ENCODE results near the gene MED22. TPM values are rescaled to one million over a fixed set of nuclear protein-coding genes. Genes with fewer than 3 reads are reported as not detected.
"Not testable (repeated sequence)": the region's sequence is repeated elsewhere in the genome, so short reads cannot be mapped to it uniquely, and the experiment has no call there.

MED22 gene
- polyA plus RNA-seq (2013): 19.8 TPM

DNA sequence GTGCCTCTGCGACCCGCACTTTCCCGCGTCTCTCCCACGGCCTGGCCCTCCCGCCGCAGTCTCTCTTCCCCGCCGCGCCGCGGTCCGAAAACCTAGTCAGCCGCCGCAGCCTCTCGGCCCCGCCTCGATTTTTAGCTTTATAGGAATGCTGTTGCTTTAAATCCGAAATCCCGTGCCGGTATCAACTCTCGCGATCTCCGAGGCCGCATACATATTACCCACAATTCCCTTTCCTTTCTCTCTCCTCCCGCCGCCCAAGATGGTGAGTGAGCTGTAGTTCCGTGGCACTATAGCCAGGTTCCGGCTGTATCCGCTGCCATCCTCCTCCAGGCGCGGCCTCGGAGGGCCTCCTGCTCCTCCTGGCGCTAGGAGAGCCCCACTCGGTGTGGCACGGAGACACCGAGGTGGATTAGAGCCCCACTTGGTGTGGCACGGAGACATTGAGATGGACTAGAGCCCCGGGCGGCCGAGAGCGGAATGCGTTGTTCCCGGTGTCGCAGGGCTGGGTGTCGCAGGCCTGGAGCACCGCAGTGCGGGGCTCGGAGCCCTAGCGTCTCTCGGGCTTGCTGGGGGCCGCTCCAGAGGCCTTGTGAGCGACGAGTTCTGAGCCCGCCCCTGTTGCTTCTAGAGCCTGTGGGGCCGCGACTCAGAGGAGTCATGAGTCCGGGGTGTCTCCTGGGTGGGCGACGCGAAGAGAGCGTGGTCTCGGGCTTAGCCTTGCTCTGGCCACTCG lies at the start of gene MED22, which contains the start of gene RPL7A:
TSS of gene MED22 (minus strand) at position 147 of the 733 bp plus-strand sequence. CDS start 1,469 bp downstream, outside the sequence.
TSS of gene RPL7A (plus strand) at position 234 of the 733 bp plus-strand sequence. CDS start at position 260, 26 bp downstream.
- DNase-seq: peak; percentile 96 to 98 (median 97)
- Histone ChIP-seq H3K9me3 (ENCODE audit: control extremely low read depth in 1 of 5, control insufficient read depth in 4 of 5, insufficient read depth in 2 of 5, low read depth in 1 of 5, low read length in 4 of 5) (no peaks in the 10 kb centered on the region), H3K36me3 (ENCODE audit: control insufficient read depth in 4 of 4, insufficient read depth in 4 of 4, low read length in 3 of 4) (peaks cover 25 to 75% (median 59%) of the 10 kb centered on the region in 4 experiments), H3K27me3 (replicated peaks in 2 of 5; ENCODE audit: control insufficient read depth in 4 of 5, insufficient read depth in 5 of 5, low read length in 4 of 5) (no peaks in the 10 kb centered on the region), H3K27ac (ENCODE audit: insufficient read depth in 1 of 2, low read depth in 1 of 2, low read length in 2 of 2, poor library complexity in 1 of 2, severe bottlenecking in 2 of 2) (peak within 1 kb of the TSS; percentile 95 to 99), H3K4me1 (ENCODE audit: control extremely low read depth in 1 of 4, control insufficient read depth in 4 of 4, insufficient read depth in 4 of 4, low read length in 3 of 4) (peaks cover 4 to 33% (median 30%) of the 10 kb centered on the region in 4 experiments), H3K4me3 (ENCODE audit: control insufficient read depth in 1 of 7, extremely low read depth in 1 of 7, insufficient read depth in 4 of 7, low read depth in 2 of 7, low read length in 6 of 7) (peak within 1 kb of the TSS; percentile 94 to 100 (median 99))
- ChIA-PET POLR2A (interaction anchor here (0.6 to 1.7 kb wide), 9 partner anchors 8 to 160 kb away, joined by 3 to 7 read pairs (median 4); partner anchors contain the start of genes STKLD1, SURF1, SURF2 and SURF4), CTCF (interaction anchor here (1.1 to 5.3 kb wide), 3 partner anchors 24 to 160 kb away, joined by 3 to 30 read pairs (median 6); no protein-coding TSS in a partner anchor)
- WGBS (ENCODE audit: insufficient coverage): under 1% methylated on average over 56 of the region's 64 CpGs

- WGBS (ENCODE audit: insufficient coverage): 87% methylated on average over 5 of the region's 6 CpGs
Measured at GRCh38 chr9:133397370-133397769, 49.4 kb upstream of the MED22 start.

GRCh38 chr9:133396952-133397351 lies 49.0 kb upstream of the MED22 start:
- H3K9me3 ChIP-seq (ENCODE audit: control extremely low read depth in 1 of 5, control insufficient read depth in 4 of 5, insufficient read depth in 2 of 5, low read depth in 1 of 5, low read length in 4 of 5): no peaks in the 10 kb centered on the region
- H3K4me3 ChIP-seq (ENCODE audit: control insufficient read depth in 1 of 7, extremely low read depth in 1 of 7, insufficient read depth in 4 of 7, low read depth in 2 of 7, low read length in 6 of 7): no peak overlapping the region
- H3K36me3 ChIP-seq (ENCODE audit: control insufficient read depth in 4 of 4, insufficient read depth in 4 of 4, low read length in 3 of 4): peaks cover 0 to 5% (median under 1%) of the 10 kb centered on the region in 4 experiments
- ChIA-PET CTCF (interaction anchor here (1.3 to 2.0 kb wide), 4 partner anchors 9 to 92 kb away, joined by 3 to 6 read pairs (median 4); no protein-coding TSS in a partner anchor), POLR2A (no interaction called here)
- H3K27ac ChIP-seq (ENCODE audit: insufficient read depth in 1 of 2, low read depth in 1 of 2, low read length in 2 of 2, poor library complexity in 1 of 2, severe bottlenecking in 2 of 2): no peak overlapping the region
- 48% methylated on average over 13 of the region's 14 CpGs for WGBS (ENCODE audit: insufficient coverage)
- DNase-seq: no peak
- no peaks in the 10 kb centered on the region for H3K27me3 ChIP-seq (replicated peaks in 2 of 5; ENCODE audit: control insufficient read depth in 4 of 5, insufficient read depth in 5 of 5, low read length in 4 of 5)
- peaks cover 0 to 4% (median 0%) of the 10 kb centered on the region in 4 experiments for H3K4me1 ChIP-seq (ENCODE audit: control extremely low read depth in 1 of 4, control insufficient read depth in 4 of 4, insufficient read depth in 4 of 4, low read length in 3 of 4)

More at GRCh38 chr9:133397370-133397769, 49.4 kb upstream of the MED22 start:
- Histone ChIP-seq H3K9me3 (ENCODE audit: control extremely low read depth in 1 of 5, control insufficient read depth in 4 of 5, insufficient read depth in 2 of 5, low read depth in 1 of 5, low read length in 4 of 5) (no peaks in the 10 kb centered on the region), H3K27me3 (replicated peaks in 2 of 5; ENCODE audit: control insufficient read depth in 4 of 5, insufficient read depth in 5 of 5, low read length in 4 of 5) (no peaks in the 10 kb centered on the region), H3K36me3 (ENCODE audit: control insufficient read depth in 4 of 4, insufficient read depth in 4 of 4, low read length in 3 of 4) (peaks cover 0 to 5% (median 4%) of the 10 kb centered on the region in 4 experiments), H3K4me3 (ENCODE audit: control insufficient read depth in 1 of 7, extremely low read depth in 1 of 7, insufficient read depth in 4 of 7, low read depth in 2 of 7, low read length in 6 of 7) (no peak overlapping the region), H3K4me1 (ENCODE audit: control extremely low read depth in 1 of 4, control insufficient read depth in 4 of 4, insufficient read depth in 4 of 4, low read length in 3 of 4) (peaks cover 0 to 4% (median 0%) of the 10 kb centered on the region in 4 experiments), H3K27ac (ENCODE audit: insufficient read depth in 1 of 2, low read depth in 1 of 2, low read length in 2 of 2, poor library complexity in 1 of 2, severe bottlenecking in 2 of 2) (no peak overlapping the region)
- ChIA-PET POLR2A (no interaction called here), CTCF (interaction anchor here (0.6 to 2.0 kb wide), 5 partner anchors 10 to 112 kb away, joined by 3 to 6 read pairs (median 4); no protein-coding TSS in a partner anchor)
- no peak for DNase-seq

GRCh38 chr9:133394687-133395271 lies 46.8 kb upstream of the MED22 start:
- POLR2A ChIA-PET: no interaction called here
- no peak for DNase-seq
- CTCF ChIA-PET: interaction anchor here (1.3 kb wide), 1 partner anchor 37 kb away, joined by 3 read pairs; no protein-coding TSS in a partner anchor
- 63% methylated on average over 3 of the region's 8 CpGs for WGBS (ENCODE audit: insufficient coverage)
- Histone ChIP-seq H3K4me3 (ENCODE audit: control insufficient read depth in 1 of 7, extremely low read depth in 1 of 7, insufficient read depth in 4 of 7, low read depth in 2 of 7, low read length in 6 of 7) (no peak overlapping the region), H3K27me3 (replicated peaks in 2 of 5; ENCODE audit: control insufficient read depth in 4 of 5, insufficient read depth in 5 of 5, low read length in 4 of 5) (no peaks in the 10 kb centered on the region), H3K4me1 (ENCODE audit: control extremely low read depth in 1 of 4, control insufficient read depth in 4 of 4, insufficient read depth in 4 of 4, low read length in 3 of 4) (peaks cover 0 to 4% (median 0%) of the 10 kb centered on the region in 4 experiments), H3K27ac (ENCODE audit: insufficient read depth in 1 of 2, low read depth in 1 of 2, low read length in 2 of 2, poor library complexity in 1 of 2, severe bottlenecking in 2 of 2) (no peak overlapping the region), H3K36me3 (ENCODE audit: control insufficient read depth in 4 of 4, insufficient read depth in 4 of 4, low read length in 3 of 4) (no peaks in the 10 kb centered on the region), H3K9me3 (ENCODE audit: control extremely low read depth in 1 of 5, control insufficient read depth in 4 of 5, insufficient read depth in 2 of 5, low read depth in 1 of 5, low read length in 4 of 5) (no peaks in the 10 kb centered on the region)

GRCh38 chr9:133393399-133393798 lies 45.5 kb upstream of the MED22 start:
- Histone ChIP-seq H3K4me3 (ENCODE audit: control insufficient read depth in 1 of 7, extremely low read depth in 1 of 7, insufficient read depth in 4 of 7, low read depth in 2 of 7, low read length in 6 of 7) (no peak overlapping the region), H3K4me1 (ENCODE audit: control extremely low read depth in 1 of 4, control insufficient read depth in 4 of 4, insufficient read depth in 4 of 4, low read length in 3 of 4) (peaks cover 0 to 4% (median 0%) of the 10 kb centered on the region in 4 experiments), H3K27me3 (replicated peaks in 2 of 5; ENCODE audit: control insufficient read depth in 4 of 5, insufficient read depth in 5 of 5, low read length in 4 of 5) (no peaks in the 10 kb centered on the region), H3K9me3 (ENCODE audit: control extremely low read depth in 1 of 5, control insufficient read depth in 4 of 5, insufficient read depth in 2 of 5, low read depth in 1 of 5, low read length in 4 of 5) (no peaks in the 10 kb centered on the region), H3K27ac (ENCODE audit: insufficient read depth in 1 of 2, low read depth in 1 of 2, low read length in 2 of 2, poor library complexity in 1 of 2, severe bottlenecking in 2 of 2) (no peak overlapping the region), H3K36me3 (ENCODE audit: control insufficient read depth in 4 of 4, insufficient read depth in 4 of 4, low read length in 3 of 4) (no peaks in the 10 kb centered on the region)
- no peak for DNase-seq
- ChIA-PET CTCF (interaction anchor here (0.6 kb wide), 1 partner anchor 9 kb away, joined by 3 read pairs; no protein-coding TSS in a partner anchor), POLR2A (no interaction called here)
- 100% methylated on average over 3 of the region's 3 CpGs for WGBS (ENCODE audit: insufficient coverage)

DNA sequence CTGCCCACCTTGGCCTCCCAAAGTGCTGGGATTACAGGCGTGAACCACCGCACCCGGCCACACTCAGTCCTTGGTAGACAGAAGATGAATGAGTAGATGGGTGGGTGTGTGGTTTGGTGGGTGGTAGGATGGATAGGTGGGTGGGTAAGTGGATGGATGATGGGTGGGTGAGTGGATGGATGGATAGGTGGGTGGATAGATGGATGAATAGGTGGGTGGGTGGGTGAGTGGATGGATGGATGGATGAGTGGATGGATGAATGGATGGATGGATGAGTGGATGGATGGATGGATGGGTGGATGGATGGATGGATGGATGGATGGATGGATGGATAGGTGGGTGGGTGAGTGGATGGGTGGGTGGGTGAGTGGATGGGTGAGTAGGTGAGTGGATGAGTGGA lies 44.4 kb upstream of the MED22 start:
- POLR2A ChIA-PET; H3K4me3 ChIP-seq (ENCODE audit: control insufficient read depth in 1 of 7, extremely low read depth in 1 of 7, insufficient read depth in 4 of 7, low read depth in 2 of 7, low read length in 6 of 7); H3K9me3 ChIP-seq (ENCODE audit: control extremely low read depth in 1 of 5, control insufficient read depth in 4 of 5, insufficient read depth in 2 of 5, low read depth in 1 of 5, low read length in 4 of 5); H3K27me3 ChIP-seq (replicated peaks in 2 of 5; ENCODE audit: control insufficient read depth in 4 of 5, insufficient read depth in 5 of 5, low read length in 4 of 5); DNase-seq; H3K4me1 ChIP-seq (ENCODE audit: control extremely low read depth in 1 of 4, control insufficient read depth in 4 of 4, insufficient read depth in 4 of 4, low read length in 3 of 4); H3K36me3 ChIP-seq (ENCODE audit: control insufficient read depth in 4 of 4, insufficient read depth in 4 of 4, low read length in 3 of 4); CTCF ChIA-PET; H3K27ac ChIP-seq (ENCODE audit: insufficient read depth in 1 of 2, low read depth in 1 of 2, low read length in 2 of 2, poor library complexity in 1 of 2, severe bottlenecking in 2 of 2): not testable (repeated sequence)
- no CpG with 5 or more reads among the region's 3 CpGs for WGBS (ENCODE audit: insufficient coverage)
